ENCODE measurements around the gene SYNGR4. TPM values are rescaled to one million over a fixed set of nuclear protein-coding genes. Genes with fewer than 3 reads are reported as not detected.
A peak's percentile ranks its signal among the peaks of the same experiment; 100 is the strongest.

The SYNGR4 gene
- total and polyA plus RNA-seq, 7 donors, result 0.04 TPM; not detected in 6

DNA sequence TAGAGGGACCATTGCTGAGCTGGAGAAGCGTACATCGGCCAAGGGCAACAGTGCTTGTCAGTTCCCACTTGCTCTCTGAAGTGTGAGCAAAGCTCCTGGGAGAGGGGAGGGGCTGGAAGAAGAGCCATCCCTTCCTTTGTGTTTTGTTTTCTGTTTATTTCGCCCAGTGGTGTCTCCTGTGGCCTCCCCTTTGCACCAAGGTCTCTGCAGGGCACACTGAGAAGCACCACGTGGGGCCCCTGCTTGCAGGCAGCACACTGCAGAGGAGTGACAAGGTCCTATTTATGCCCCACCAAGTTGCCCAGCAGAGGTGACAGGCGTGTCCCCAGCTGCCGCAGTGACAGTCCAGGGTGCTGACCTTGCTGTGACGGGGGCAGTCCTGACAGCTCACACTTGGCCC, 53.3 kb downstream of the SYNGR4 start:
- TF ChIP-seq CTCF (IDR thresholded peaks at IDR 0.05), result no peak
- 60 to 66% (median 65%) methylated on average over 7 of the region's 7 CpGs for WGBS, 3 donors
- Histone ChIP-seq H3K4me1 (no peaks in the 10 kb centered on the region), H3K27me3 (ENCODE audit: insufficient read depth in 3 of 3, low read length in 2 of 3) (peaks cover 0 to 13% (median 4%) of the 10 kb centered on the region in 3 donors), H3K9me3 (no peaks in the 10 kb centered on the region), H3K27ac (no peak overlapping the region), H3K36me3 (ENCODE audit: insufficient read depth in 1 of 2, low read depth in 1 of 2) (no peaks in the 10 kb centered on the region), H3K4me3 (no peak overlapping the region)
- intact Hi-C loops (cut with DNase I), result no loop called here
- no peak for DNase-seq
- ATAC-seq, result no peak

GRCh38 chr19:48418317-48419064, 54.3 kb downstream of the SYNGR4 start:
- no peak for TF ChIP-seq CTCF (IDR thresholded peaks at IDR 0.05)
- Histone ChIP-seq H3K36me3 (ENCODE audit: insufficient read depth in 1 of 2, low read depth in 1 of 2) (no peaks in the 10 kb centered on the region), H3K4me3 (peak overlapping the region; percentile 9), H3K27ac (no peak overlapping the region), H3K4me1 (no peaks in the 10 kb centered on the region), H3K27me3 (ENCODE audit: insufficient read depth in 3 of 3, low read length in 2 of 3) (peaks cover 0 to 13% (median 4%) of the 10 kb centered on the region in 3 donors), H3K9me3 (no peaks in the 10 kb centered on the region)
- intact Hi-C loops (cut with DNase I), result no loop called here
- 80 to 84% (median 83%) methylated on average over 6 of the region's 6 CpGs for WGBS, 3 donors
- no peak for DNase-seq
- ATAC-seq, result no peak

- ATAC-seq (peak; percentile 56 to 75 (median 64)), DNase-seq (peak; percentile 47 to 69)
- 61 to 63% (median 63%) methylated on average over 31 of the region's 31 CpGs for WGBS, 3 donors
These were observed 55.2 kb downstream of the SYNGR4 start for GRCh38 chr19:48419158-48419920.

DNA sequence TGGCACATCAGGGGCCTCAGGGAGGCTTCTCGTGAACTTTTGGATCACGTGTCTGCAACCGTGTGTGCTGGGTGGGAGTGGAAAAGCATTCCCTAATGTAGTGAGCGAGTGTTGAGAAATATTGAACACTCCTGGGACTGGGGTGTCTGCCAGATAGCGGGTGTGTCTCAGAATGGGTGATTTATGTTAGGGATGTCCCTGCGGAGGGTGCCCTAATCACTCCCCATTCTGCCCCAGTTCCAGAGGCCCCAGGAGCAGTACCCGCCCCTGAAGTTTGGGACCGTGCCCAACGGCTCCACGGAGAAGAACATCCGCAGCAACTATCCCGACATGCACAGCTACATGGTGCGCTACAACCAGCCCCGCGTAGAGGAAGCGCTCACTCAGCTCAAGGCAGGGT, 57.4 kb downstream of the SYNGR4 start:
- Histone ChIP-seq H3K4me1 (no peaks in the 10 kb centered on the region), H3K9me3 (no peaks in the 10 kb centered on the region), H3K4me3 (no peak overlapping the region), H3K36me3 (ENCODE audit: insufficient read depth in 1 of 2, low read depth in 1 of 2) (no peaks in the 10 kb centered on the region), H3K27ac (no peak overlapping the region), H3K27me3 (ENCODE audit: insufficient read depth in 3 of 3, low read length in 2 of 3) (no peaks in the 10 kb centered on the region)
- peak in 1 of 4 donors; percentile 24 for ATAC-seq
- DNase-seq, result peak in 1 of 2 donors; percentile 48
- intact Hi-C loops (cut with DNase I), result no loop called here
- WGBS, 3 donors, result 49 to 58% (median 57%) methylated on average over 16 of the region's 16 CpGs
- TF ChIP-seq CTCF (IDR thresholded peaks at IDR 0.05), result no peak

More at GRCh38 chr19:48419158-48419920, 55.2 kb downstream of the SYNGR4 start:
- Histone ChIP-seq H3K36me3 (ENCODE audit: insufficient read depth in 1 of 2, low read depth in 1 of 2) (no peaks in the 10 kb centered on the region), H3K9me3 (no peaks in the 10 kb centered on the region), H3K27ac (no peak overlapping the region), H3K4me1 (no peaks in the 10 kb centered on the region), H3K27me3 (ENCODE audit: insufficient read depth in 3 of 3, low read length in 2 of 3) (peaks cover 0 to 9% (median 3%) of the 10 kb centered on the region in 3 donors), H3K4me3 (peak overlapping the region; percentile 9)
- intact Hi-C loops (cut with DNase I), result no loop called here
- no peak for TF ChIP-seq CTCF (IDR thresholded peaks at IDR 0.05)
